Muscle layer of colon (tissue), 2 donors: ENCODE results near the gene LINC00237.

Experiments used
- H3K27ac ChIP-seq: one replicate; pipeline ENCODE4 v1.7.0; 2013; ENCODE audit warnings: low read depth, mild to moderate bottlenecking, low read length, moderate library complexity
- H3K27me3 ChIP-seq, 2 donors: one replicate each; pipeline ENCODE4 v1.7.0; 2013; ENCODE audit warnings: low read length in 2 of 2, mild to moderate bottlenecking in 2 of 2; ENCODE audit not compliant: insufficient read depth in 2 of 2, control insufficient read depth in 1 of 2
- H3K36me3 ChIP-seq: one replicate; pipeline ENCODE4 v1.7.0; 2013; ENCODE audit warnings: mild to moderate bottlenecking, low read length; ENCODE audit not compliant: insufficient read depth
- H3K4me1 ChIP-seq: one replicate; pipeline ENCODE4 v1.7.0; 2013; ENCODE audit warnings: mild to moderate bottlenecking, low read length; ENCODE audit not compliant: insufficient read depth
- H3K4me3 ChIP-seq, 2 donors: one replicate each; pipeline ENCODE4 v1.7.0; 2013; ENCODE audit warnings: low read length in 2 of 2, low read depth in 1 of 2, mild to moderate bottlenecking in 1 of 2, moderate library complexity in 1 of 2
- H3K9ac ChIP-seq: one replicate; pipeline ENCODE4 v1.7.0; 2013; ENCODE audit warnings: low read length
- H3K9me3 ChIP-seq: one replicate; pipeline ENCODE4 v1.7.0; 2013; ENCODE audit warnings: mild to moderate bottlenecking, low read length
- donor health status: abdominal sarcoma.
- donor health status: Adenocarcinoma of cecum.

LINC00237 gene

DNA sequence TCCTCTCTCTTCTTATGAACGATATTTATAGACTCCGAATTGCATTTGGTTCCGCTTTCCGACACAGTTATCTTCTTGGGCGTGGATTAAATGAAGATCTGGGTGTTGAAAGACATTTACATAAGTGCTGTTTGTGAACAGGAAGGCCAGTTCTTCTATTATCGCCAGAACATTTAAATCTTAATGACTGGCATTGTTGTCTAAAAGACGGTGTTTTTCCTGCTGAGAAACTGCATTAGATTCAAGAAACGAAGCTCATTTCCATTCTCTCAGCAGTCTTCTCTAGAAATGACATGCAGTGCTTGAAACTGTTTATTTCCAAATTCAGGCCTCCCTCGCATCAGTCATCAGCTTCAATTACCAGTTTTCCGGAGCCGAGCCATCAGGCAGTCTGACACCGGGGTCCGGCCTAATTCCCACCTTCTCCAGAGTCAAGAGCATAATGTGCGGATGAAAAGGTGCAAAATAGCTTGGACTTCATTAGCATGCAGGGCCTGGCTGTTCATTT, 16.0 kb downstream of the LINC00237 start:
- no peaks in the 10 kb centered on the region for H3K4me1 ChIP-seq
- H3K9ac ChIP-seq, result no peak overlapping the region
- H3K36me3 ChIP-seq, result no peaks in the 10 kb centered on the region
- peaks cover 6 to 18% of the 10 kb centered on the region in 2 donors for H3K27me3 ChIP-seq
- no peaks in the 10 kb centered on the region for H3K9me3 ChIP-seq
- H3K4me3 ChIP-seq, result no peak overlapping the region
- no peak overlapping the region for H3K27ac ChIP-seq

DNA sequence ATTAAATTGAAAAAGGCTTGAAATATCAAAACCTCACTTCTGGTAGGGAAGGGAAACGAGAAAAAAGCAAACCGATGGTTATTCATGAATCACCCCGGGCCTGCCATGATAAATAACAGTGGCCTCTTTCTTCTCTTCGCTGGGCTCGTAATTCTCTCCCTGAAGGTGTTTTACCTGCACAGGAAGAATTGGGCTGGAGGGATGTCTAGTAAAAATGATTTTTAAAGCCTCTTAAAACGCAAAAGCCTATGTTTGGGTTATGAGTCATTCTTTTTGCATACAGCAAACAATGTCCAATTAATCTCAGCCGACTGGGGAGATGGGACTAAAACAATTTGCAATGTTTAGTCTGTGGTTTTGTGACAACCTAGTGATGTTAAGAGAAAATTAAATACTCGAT, 16.8 kb downstream of the LINC00237 start:
- Histone ChIP-seq H3K4me3 (no peak overlapping the region), H3K4me1 (no peaks in the 10 kb centered on the region), H3K36me3 (no peaks in the 10 kb centered on the region), H3K9ac (no peak overlapping the region), H3K27me3 (peaks cover 6 to 18% of the 10 kb centered on the region in 2 donors), H3K9me3 (no peaks in the 10 kb centered on the region), H3K27ac (no peak overlapping the region)

DNA sequence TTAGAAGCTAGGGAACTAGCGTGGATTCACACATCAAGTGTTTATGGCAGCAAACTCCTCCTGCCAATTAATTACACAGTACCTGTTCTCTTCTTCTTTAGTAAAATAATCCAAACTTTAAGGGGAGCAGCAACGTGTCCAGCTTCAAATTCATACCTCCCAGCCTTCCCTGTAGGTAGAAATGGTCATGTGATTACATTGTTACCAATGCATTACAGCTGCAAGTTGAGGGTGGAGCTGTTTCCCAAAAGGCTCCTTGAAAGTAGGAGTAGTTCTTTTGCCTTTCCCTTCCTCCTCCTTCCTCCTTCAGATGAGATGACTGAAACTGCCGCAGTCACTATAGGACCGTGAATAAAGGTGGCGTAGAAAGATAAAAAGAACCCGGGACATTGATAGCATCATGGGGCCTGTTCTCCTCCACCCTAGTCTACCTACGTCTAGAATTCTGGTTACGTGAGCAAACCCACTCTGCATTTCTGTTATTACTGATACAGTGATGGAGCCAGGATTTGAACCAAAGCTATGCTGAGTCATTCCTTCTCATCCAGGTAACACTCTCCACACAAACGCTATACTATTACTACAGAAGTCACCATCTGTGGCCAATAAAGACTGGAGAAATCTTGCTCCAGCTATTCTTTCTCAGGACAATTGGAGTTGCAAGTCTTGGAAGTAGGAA, 18.2 kb downstream of the LINC00237 start:
- Histone ChIP-seq H3K9ac (no peak overlapping the region), H3K27ac (no peak overlapping the region), H3K27me3 (peaks cover 6 to 18% of the 10 kb centered on the region in 2 donors), H3K4me1 (no peaks in the 10 kb centered on the region), H3K9me3 (no peaks in the 10 kb centered on the region), H3K36me3 (no peaks in the 10 kb centered on the region), H3K4me3 (no peak overlapping the region)

DNA sequence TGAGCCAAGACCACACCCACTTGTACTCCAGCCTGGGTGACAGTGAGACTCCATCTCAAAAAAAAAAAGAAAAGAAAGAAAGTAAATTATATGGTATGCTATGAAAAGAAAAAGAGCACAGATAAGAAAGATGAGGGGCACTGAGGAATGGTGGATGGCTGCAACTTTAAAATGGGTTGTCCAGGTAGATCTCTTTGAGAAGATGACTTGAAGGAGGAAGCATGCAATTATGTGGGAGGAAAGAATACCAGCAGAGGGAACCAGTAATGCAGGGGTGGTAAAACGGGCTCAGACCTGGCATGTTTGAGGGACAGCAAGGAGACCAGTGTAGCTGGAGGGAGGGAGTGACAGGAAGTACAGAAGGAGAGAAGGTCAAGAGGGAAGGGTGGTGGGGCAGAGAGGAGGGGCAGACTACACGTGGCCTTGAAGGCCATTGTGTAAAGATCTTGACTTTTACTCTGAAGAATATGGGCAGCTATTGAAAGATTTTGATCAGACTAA, 22.3 kb downstream of the LINC00237 start:
- H3K27me3 ChIP-seq, result peaks cover 0 to 2% of the 10 kb centered on the region in 2 donors
- H3K36me3 ChIP-seq, result no peaks in the 10 kb centered on the region
- no peaks in the 10 kb centered on the region for H3K9me3 ChIP-seq

DNA sequence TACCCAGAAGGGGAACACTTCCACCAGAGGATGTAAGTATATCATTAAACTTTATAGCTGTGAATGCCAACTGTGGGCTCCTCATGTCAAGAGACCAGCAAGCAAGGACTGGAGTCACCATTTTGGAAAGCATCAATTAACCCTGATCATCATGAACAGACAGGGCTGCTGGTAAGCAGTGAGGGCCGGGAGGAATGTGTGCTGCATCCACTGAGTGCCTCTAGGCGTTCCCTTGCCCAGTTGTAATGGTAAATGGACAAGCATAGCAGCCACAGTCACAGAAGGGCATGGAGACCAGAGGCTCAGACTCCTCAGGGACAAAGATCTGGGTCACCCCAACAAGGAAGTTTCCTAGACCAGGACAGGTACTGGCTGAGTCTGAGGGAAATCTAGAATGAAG, 23.6 kb downstream of the LINC00237 start:
- H3K9me3 ChIP-seq, result no peaks in the 10 kb centered on the region
- no peaks in the 10 kb centered on the region for H3K27me3 ChIP-seq
- H3K27ac ChIP-seq, result no peak overlapping the region
- H3K9ac ChIP-seq, result no peak overlapping the region
- no peaks in the 10 kb centered on the region for H3K36me3 ChIP-seq
- H3K4me1 ChIP-seq, result no peaks in the 10 kb centered on the region
- no peak overlapping the region for H3K4me3 ChIP-seq

More for the DNA sequence above, 22.3 kb downstream of the LINC00237 start:
- H3K4me3 ChIP-seq, result no peak overlapping the region
- H3K4me1 ChIP-seq, result no peaks in the 10 kb centered on the region
- no peak overlapping the region for H3K9ac ChIP-seq
- no peak overlapping the region for H3K27ac ChIP-seq

DNA sequence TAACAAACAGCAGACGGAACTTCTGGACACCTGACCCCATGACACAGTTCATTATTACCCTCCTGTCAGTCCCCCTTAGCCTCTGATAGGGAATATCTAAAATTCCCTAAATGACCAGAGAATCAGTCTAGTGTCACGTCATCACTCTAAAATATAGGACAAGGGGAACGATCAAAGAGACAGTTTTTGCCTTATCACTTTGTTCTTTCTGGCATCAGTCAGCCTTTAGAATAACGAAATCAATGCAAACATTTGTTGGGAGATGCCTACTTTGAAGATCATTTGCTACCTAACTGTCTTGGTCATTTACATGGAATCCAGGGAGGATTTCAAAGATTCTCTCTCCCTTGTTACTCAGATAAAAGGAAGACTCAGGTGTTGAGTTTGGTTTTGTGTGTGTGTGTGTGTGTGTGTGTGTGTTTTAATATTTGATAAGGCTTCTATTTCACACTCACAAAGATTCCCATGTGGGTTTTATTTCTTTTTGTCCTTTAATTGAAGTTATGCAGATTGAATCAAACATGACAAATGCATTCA, 28.3 kb downstream of the LINC00237 start:
- Histone ChIP-seq H3K9ac (no peak overlapping the region), H3K4me3 (no peak overlapping the region), H3K4me1 (no peaks in the 10 kb centered on the region), H3K27me3 (no peaks in the 10 kb centered on the region), H3K27ac (no peak overlapping the region), H3K36me3 (no peaks in the 10 kb centered on the region), H3K9me3 (no peaks in the 10 kb centered on the region)

DNA sequence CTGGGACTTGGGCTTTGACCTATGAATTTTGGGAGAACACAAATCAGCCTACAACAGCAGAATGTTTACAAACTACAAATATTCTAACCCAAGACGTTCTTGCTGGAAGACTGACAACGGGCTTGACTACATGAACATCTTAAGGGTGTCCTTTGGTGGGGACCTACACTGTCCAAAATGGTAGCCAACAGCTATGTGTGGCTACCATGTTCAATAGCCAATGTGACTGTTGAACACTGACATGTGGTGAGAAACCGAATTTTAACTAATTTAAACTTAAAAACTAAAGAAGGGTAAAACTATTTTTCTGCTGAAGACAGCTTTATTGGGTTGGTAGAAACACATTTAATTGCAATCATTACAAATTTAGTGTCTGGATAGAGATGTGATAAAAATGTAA, 30.1 kb downstream of the LINC00237 start:
- Histone ChIP-seq H3K27ac (no peak overlapping the region), H3K4me3 (no peak overlapping the region), H3K36me3 (no peaks in the 10 kb centered on the region), H3K4me1 (no peaks in the 10 kb centered on the region), H3K9me3 (no peaks in the 10 kb centered on the region), H3K27me3 (no peaks in the 10 kb centered on the region), H3K9ac (no peak overlapping the region)

DNA sequence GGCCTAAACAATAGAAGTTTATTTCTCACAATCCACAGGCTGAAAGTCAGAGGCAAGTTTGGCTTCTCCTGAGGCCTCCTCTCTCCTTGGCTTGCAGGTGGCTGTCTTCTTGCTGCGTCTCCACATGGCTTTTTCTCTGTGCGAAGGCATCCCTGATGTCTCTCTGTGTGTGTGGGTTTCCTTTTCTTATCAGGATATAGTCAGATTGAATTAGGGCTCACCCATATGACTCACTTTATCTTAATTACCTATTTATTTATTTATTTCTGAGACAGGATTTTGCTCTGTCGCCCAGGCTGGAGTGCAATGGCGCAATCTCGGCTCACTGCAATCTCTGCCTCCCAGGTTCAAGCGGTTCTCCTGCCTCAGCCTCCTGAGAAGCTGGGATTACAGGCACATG, 30.7 kb downstream of the LINC00237 start:
- no peaks in the 10 kb centered on the region for H3K36me3 ChIP-seq
- H3K9ac ChIP-seq, result no peak overlapping the region
- H3K4me1 ChIP-seq, result no peaks in the 10 kb centered on the region
- H3K27ac ChIP-seq, result no peak overlapping the region
- H3K4me3 ChIP-seq, result no peak overlapping the region
- H3K27me3 ChIP-seq, result no peaks in the 10 kb centered on the region
- H3K9me3 ChIP-seq, result no peaks in the 10 kb centered on the region

DNA sequence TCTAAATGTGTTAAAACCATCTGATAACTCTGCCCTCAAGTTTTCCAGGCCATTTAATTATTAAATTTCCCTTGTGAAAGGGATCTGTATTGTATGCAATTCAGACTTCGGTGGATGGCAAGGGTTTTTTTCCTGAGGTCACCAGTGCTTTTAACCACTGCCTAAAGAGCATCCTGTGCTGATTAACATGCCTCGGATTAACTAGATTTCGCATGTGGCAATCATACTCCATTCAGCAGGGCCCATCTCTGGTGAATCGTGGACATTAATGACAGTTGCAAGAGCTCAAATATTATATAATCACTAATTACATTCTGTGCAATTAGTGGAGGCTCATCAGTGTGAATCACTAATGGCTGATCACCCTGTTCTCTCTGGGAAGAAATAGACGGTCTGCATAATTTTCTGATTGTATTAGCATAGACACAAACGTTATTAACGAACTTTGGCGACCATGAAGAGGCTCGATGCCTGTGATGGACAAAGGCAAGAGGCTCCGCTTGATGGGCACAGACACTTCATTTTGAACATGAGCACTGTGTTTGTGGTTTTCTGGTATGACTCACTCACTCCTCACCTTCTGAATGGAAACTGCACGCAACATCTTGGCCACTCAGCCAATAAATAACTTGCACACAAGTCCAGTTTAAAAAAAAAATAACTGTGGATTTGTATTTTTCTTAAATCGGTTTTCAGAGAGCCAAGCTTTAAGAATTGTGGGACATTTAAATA, 31.4 kb downstream of the LINC00237 start:
- no peak overlapping the region for H3K9ac ChIP-seq
- H3K36me3 ChIP-seq, result no peaks in the 10 kb centered on the region
- no peak overlapping the region for H3K4me3 ChIP-seq
- H3K4me1 ChIP-seq, result no peaks in the 10 kb centered on the region
- H3K9me3 ChIP-seq, result no peaks in the 10 kb centered on the region
- no peak overlapping the region for H3K27ac ChIP-seq
- no peaks in the 10 kb centered on the region for H3K27me3 ChIP-seq

DNA sequence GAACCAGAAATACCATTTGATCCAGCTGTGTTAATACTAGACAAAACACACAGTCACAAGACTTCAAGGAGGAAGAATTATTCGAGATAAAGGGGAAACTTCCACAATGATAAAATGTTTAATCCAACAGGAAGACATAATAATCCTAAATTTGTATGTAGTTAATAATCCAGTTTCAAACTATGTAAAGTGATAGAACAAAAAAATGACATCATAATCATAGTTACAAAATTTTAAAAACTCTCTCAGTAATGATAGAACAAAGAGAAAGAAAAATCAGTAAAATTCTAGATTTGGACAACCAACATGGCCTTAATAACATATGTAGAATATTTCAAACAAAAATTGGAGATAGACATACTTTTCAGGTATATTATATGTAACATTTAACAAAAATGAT, 38.9 kb downstream of the LINC00237 start:
- H3K36me3 ChIP-seq, result no peaks in the 10 kb centered on the region
- no peaks in the 10 kb centered on the region for H3K9me3 ChIP-seq
- H3K4me3 ChIP-seq, result no peak overlapping the region
- no peak overlapping the region for H3K9ac ChIP-seq
- H3K27ac ChIP-seq, result no peak overlapping the region
- H3K4me1 ChIP-seq, result no peaks in the 10 kb centered on the region
- no peaks in the 10 kb centered on the region for H3K27me3 ChIP-seq

DNA sequence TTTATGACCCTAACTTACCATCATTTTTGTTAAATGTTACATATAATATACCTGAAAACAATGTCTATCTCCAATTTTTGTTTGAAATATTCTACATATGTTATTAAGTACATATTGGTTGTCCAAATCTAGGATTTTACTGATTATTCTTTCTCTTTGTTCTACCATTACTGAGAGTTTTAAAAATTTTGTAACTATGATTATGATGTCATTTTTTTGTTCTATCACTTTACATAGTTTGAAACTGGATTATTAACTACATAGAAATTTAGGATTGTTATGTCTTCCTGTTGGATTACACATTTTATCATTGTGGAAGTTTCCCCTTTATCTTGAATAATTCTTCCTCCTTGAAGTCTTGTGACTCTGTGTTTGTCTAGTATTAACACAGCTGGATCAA, 41.2 kb downstream of the LINC00237 start:
- Histone ChIP-seq H3K36me3 (no peaks in the 10 kb centered on the region), H3K9me3 (no peaks in the 10 kb centered on the region), H3K27ac (no peak overlapping the region)

More for the DNA sequence above, 41.2 kb downstream of the LINC00237 start:
- Histone ChIP-seq H3K4me3 (no peak overlapping the region), H3K27me3 (no peaks in the 10 kb centered on the region), H3K4me1 (no peaks in the 10 kb centered on the region), H3K9ac (no peak overlapping the region)
